ENCODE measurements around the gene SFT2D1. TPM values are rescaled to one million over a fixed set of nuclear protein-coding genes. Genes with fewer than 3 reads are reported as not detected.
"Not testable (repeated sequence)": the region's sequence is repeated elsewhere in the genome, so short reads cannot be mapped to it uniquely, and the experiment has no call there.

Gene SFT2D1
- total RNA-seq, 1 donor from 2014 or later, result 19.8 TPM

DNA sequence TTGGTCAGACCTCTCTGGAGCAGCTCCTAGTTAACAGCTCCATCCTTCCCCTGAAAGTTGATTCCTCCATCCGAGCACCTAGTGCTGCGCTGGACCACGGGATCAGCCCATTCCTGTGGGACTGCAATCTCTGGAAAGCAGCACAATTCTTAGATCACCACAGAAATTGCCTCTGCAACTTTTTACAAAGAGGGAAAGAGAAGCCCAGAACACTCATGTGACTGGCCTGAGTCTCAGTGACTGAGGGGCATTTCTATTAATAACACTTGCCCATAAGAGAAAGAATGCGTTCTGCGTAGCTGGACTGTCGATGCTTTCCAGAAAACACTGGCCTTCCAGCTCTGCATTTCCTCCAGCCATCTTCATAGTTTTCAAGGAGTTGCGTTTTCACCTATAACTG is 22.1 kb upstream of the SFT2D1 start:
- no peak for DNase-seq (ENCODE audit: low read depth in 2 of 2)

DNA sequence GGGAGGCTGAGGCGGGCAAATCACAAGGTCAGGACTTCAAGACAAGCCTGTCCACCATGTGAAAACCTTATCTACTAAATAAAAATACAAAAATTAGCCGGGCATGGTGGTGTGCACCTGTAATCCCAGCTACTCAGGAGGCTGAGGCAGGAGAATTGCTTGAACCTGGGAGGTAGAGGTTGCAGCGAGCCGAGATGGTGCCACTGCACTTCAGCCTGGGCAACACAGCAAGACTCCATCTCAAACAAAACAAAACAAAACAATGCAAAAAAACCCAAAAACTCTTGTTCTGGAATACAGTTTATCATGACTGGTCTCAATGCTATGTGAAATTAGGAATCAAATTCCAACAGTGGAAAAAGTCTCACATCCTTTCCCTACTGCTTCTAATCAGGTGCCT is 20.1 kb upstream of the SFT2D1 start:
- not testable (repeated sequence) for DNase-seq (ENCODE audit: low read depth in 2 of 2)

- peak in 1 of 2 donors; percentile 74 for DNase-seq (ENCODE audit: low read depth in 2 of 2)
Measured at GRCh38 chr6:166361077-166361429, 18.7 kb upstream of the SFT2D1 start.

- peak in 1 of 2 donors; percentile 21 for DNase-seq (ENCODE audit: low read depth in 2 of 2)
Measured at GRCh38 chr6:166360243-166361076, 18.1 kb upstream of the SFT2D1 start.

- DNase-seq (ENCODE audit: low read depth in 2 of 2), result no peak
Measured at GRCh38 chr6:166355552-166355951, 13.2 kb upstream of the SFT2D1 start.

DNA sequence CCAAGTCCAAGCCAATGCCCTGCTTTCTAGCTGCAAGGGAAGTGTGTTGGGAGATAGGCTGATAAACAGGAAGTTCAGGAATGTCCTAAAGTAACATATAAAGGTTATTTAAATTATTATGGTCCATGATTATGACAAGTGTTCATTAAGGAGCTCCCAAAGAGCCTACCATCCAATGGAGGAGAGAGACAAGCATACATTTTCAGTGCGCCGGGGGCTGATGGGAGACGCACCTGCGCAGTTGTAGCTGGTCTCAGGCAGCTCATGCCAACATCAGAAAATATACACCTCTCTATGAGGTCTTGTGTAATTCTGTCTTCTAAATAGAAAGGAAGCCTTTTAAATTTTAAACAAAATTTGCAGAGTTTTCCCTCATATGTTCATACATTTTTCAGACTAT is 12.6 kb upstream of the SFT2D1 start:
- no peak for DNase-seq (ENCODE audit: low read depth in 2 of 2)

GRCh38 chr6:166354143-166354542 is 11.8 kb upstream of the SFT2D1 start:
- DNase-seq (ENCODE audit: low read depth in 2 of 2), result no peak

DNA sequence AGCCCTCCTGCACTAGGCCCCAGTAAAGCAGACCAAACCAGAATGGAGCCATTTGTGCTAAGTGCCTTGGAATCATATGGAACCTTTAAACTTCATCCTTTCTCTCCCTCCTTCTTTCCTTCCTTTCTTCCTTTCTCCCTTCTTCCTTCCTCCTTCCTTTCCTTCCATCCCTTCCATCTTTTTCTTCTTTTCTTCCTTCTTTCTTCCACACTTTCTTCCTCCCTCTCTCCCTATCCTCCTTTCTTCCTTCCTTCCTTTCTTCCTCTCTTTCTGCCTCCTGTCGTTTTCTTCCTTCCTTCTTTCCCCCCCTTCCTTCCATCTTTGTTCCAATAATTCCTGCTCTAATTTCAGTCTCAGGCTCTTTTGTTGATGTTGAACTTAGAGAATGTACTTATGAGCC is 11.2 kb upstream of the SFT2D1 start:
- DNase-seq (ENCODE audit: low read depth in 2 of 2), result no peak

- DNase-seq (ENCODE audit: low read depth in 2 of 2), result no peak
Measured at GRCh38 chr6:166352923-166353322, 10.6 kb upstream of the SFT2D1 start.

- peak; percentile 45 to 47 for DNase-seq (ENCODE audit: low read depth in 2 of 2)
Measured at GRCh38 chr6:166351715-166352285, 9.5 kb upstream of the SFT2D1 start.

DNA sequence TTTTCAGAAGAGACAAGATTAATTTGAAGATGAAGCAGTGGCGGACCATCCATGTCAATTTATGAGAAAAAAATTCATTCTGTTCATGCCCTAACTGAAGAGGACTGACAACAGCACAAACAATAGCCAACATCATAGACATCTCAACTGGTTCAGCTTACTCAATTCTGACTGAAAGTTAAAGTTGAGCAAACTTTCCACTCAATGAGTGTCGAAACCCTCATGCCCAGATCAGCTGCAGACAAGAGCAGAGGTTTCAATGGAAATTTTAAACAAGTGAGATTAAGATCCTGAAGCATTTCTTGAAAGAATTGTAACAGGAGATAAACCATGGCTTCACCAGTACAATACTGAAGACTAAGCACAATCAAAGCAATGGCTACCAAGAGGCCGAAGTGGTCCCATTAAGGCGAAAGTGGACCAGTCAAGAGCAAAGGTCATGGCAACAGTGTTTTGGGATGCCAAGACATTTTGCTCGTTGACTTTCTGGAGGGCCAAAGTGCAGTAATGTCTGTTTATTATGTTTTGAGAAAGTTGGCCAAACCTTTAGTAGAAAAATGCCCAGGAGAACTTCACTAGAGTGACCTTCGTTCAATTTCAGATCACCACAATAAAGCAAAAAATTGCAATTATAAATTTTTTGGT is 6.1 kb upstream of the SFT2D1 start:
- DNase-seq (ENCODE audit: low read depth in 2 of 2), result no peak

DNA sequence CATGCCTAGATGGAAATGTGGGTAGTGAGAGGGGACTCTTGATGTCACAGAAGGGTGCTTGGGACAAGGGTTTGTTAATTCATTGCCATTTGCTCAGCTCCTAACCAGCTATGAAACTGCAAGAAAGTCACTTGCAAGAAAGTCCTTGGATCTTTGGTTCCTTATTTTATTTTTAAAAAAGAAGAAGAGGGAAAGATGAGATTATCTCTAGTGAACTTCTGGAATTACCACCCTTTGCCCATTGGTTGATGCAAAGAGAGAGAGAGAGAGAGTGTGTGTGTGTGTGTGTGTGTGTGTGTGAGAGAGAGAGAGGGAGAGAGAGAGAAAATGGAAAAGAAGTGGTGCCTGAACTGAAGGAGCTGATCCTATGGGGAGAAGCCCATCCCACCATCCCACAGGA is 4.6 kb upstream of the SFT2D1 start:
- DNase-seq (ENCODE audit: low read depth in 2 of 2), result no peak

GRCh38 chr6:166346449-166346848 is 4.1 kb upstream of the SFT2D1 start:
- DNase-seq (ENCODE audit: low read depth in 2 of 2), result no peak

- not testable (repeated sequence) for DNase-seq (ENCODE audit: low read depth in 2 of 2)
Measured at GRCh38 chr6:166345672-166346071, 3.3 kb upstream of the SFT2D1 start.

- not testable (repeated sequence) for DNase-seq (ENCODE audit: low read depth in 2 of 2)
Measured at GRCh38 chr6:166344921-166345320, 2.6 kb upstream of the SFT2D1 start.

DNA sequence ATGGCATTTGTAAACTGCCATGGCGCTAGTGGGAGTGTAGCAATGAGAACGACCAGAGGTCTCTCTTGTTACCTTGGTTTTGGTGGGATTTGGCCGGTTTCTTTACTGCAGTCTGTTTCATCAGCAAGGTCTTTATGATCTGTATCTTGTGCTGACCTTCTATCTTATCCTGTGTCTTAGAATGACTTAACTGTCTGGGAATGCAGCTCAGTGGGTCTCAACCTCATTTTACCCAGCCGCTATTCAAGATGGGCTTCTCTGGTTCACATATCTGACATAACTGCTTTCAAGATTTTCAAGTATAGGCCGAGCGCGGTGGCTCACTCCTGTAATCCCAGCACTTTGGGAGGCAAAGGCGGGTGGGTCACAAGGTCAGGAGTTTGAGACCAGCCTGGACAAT is 1.9 kb upstream of the SFT2D1 start:
- DNase-seq (ENCODE audit: low read depth in 2 of 2), result no peak

- DNase-seq (ENCODE audit: low read depth in 2 of 2), result no peak
Measured at GRCh38 chr6:166343150-166343487, 774 bp upstream of the SFT2D1 start.

DNA sequence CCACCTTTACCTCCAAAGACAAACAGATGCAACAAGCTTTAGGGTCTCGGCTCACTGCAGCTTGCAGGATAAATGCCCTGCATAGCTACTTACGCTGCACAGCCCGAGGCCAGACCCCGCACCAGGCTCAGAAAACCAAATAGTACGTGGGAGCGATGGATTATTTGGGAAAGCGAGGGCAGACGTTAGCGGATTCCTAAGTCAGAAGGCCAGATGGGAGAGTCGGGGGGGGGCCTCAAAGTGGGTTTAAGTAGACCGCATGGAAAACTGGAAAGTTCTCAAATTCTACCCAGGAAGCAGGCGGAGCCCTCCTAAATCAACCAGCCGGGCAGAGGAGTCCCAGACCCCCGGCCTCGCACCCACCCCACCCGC is 382 bp downstream of the SFT2D1 start:
- DNase-seq (ENCODE audit: low read depth in 2 of 2), result peak in 1 of 2 donors; percentile 40

- DNase-seq (ENCODE audit: low read depth in 2 of 2), result peak in 1 of 2 donors; percentile 16
Measured at GRCh38 chr6:166341464-166341863, 881 bp downstream of the SFT2D1 start.

GRCh38 chr6:166338854-166339253 is 3.5 kb downstream of the SFT2D1 start:
- DNase-seq (ENCODE audit: low read depth in 2 of 2), result no peak

DNA sequence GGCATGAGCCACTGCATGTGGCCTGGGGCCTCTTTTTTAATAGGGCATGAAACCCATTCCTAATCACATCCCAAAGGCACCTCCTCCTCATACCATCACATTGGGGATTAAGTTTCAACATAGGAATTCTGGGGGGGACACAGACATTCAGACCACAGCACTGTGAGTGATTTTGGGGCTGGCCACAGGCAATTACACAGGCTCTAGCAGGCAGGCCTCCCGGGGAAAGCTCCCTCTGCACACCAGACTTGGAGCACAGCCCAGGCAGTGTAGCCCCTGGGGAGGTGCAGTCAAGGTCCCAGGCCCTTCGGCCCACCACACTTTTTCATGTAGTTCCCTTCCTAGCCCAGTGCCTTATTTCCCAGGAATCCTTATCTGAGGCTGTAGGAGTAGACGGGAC is 5.5 kb downstream of the SFT2D1 start:
- DNase-seq (ENCODE audit: low read depth in 2 of 2), result no peak

GRCh38 chr6:166335378-166336302 is 6.7 kb downstream of the SFT2D1 start:
- no peak for DNase-seq (ENCODE audit: low read depth in 2 of 2)

Measured in lung microvascular endothelial cell (primary cell).